ENCODE measurements around the gene MLPH. TPM values are rescaled to one million over a fixed set of nuclear protein-coding genes. Genes with fewer than 3 reads are reported as not detected.

MLPH gene
- total RNA-seq, 1 donor from 2014 or later = 27.2 TPM

GRCh38 chr2:237538901-237539300 lies 51.9 kb downstream of the MLPH start:
- no peak for DNase-seq (ENCODE audit: extremely low read depth, low read depth, low spot score)

GRCh38 chr2:237539681-237540080 lies 52.6 kb downstream of the MLPH start:
- no peak for DNase-seq (ENCODE audit: extremely low read depth, low read depth, low spot score)

GRCh38 chr2:237540223-237540775 lies 53.2 kb downstream of the MLPH start:
- DNase-seq (ENCODE audit: extremely low read depth, low read depth, low spot score) = no peak

- DNase-seq (ENCODE audit: extremely low read depth, low read depth, low spot score) = no peak
Measured at GRCh38 chr2:237540823-237541222, 53.8 kb downstream of the MLPH start.

- no peak for DNase-seq (ENCODE audit: extremely low read depth, low read depth, low spot score)
Measured at GRCh38 chr2:237541243-237541642, 54.2 kb downstream of the MLPH start.

- no peak for DNase-seq (ENCODE audit: extremely low read depth, low read depth, low spot score)
Measured at GRCh38 chr2:237542001-237542704, 55.1 kb downstream of the MLPH start.

GRCh38 chr2:237546040-237546875 lies 59.2 kb downstream of the MLPH start:
- no peak for DNase-seq (ENCODE audit: extremely low read depth, low read depth, low spot score)

GRCh38 chr2:237546876-237547395 lies 59.9 kb downstream of the MLPH start:
- DNase-seq (ENCODE audit: extremely low read depth, low read depth, low spot score) = no peak

GRCh38 chr2:237547841-237548416 lies 60.9 kb downstream of the MLPH start:
- no peak for DNase-seq (ENCODE audit: extremely low read depth, low read depth, low spot score)

- DNase-seq (ENCODE audit: extremely low read depth, low read depth, low spot score) = no peak
Measured at GRCh38 chr2:237549216-237549615, 62.2 kb downstream of the MLPH start.

GRCh38 chr2:237549643-237550415 lies 62.8 kb downstream of the MLPH start:
- no peak for DNase-seq (ENCODE audit: extremely low read depth, low read depth, low spot score)

GRCh38 chr2:237551071-237551574 lies 64.1 kb downstream of the MLPH start:
- DNase-seq (ENCODE audit: extremely low read depth, low read depth, low spot score) = no peak

- DNase-seq (ENCODE audit: extremely low read depth, low read depth, low spot score) = no peak
Measured at GRCh38 chr2:237552908-237553307, 65.9 kb downstream of the MLPH start.

GRCh38 chr2:237553948-237554347 lies 66.9 kb downstream of the MLPH start:
- DNase-seq (ENCODE audit: extremely low read depth, low read depth, low spot score) = no peak

- no peak for DNase-seq (ENCODE audit: extremely low read depth, low read depth, low spot score)
Measured at GRCh38 chr2:237555560-237555959, 68.5 kb downstream of the MLPH start.

- DNase-seq (ENCODE audit: extremely low read depth, low read depth, low spot score) = no peak
Measured at GRCh38 chr2:237556773-237557632, 70.0 kb downstream of the MLPH start.

GRCh38 chr2:237557633-237558015 lies 70.6 kb downstream of the MLPH start:
- DNase-seq (ENCODE audit: extremely low read depth, low read depth, low spot score) = no peak

GRCh38 chr2:237558961-237559641 lies 72.0 kb downstream of the MLPH start:
- no peak for DNase-seq (ENCODE audit: extremely low read depth, low read depth, low spot score)

GRCh38 chr2:237561221-237561620 lies 74.2 kb downstream of the MLPH start:
- DNase-seq (ENCODE audit: extremely low read depth, low read depth, low spot score) = no peak

All from glomerular endothelial cell (primary cell).